ENCODE data around the gene GPR21. TPM values are rescaled to one million over a fixed set of nuclear protein-coding genes. Genes with fewer than 3 reads are reported as not detected.

GPR21 gene
- total and polyA plus RNA-seq, 2 donors (not counting 3 experiments of a cell fraction or from before 2014, with no cell fraction given), result 0.36 to 2.7 TPM

GRCh38 chr9:123073991-123074422, 40.5 kb downstream of the GPR21 start:
- Histone ChIP-seq H3K4me1 (ENCODE audit: control insufficient read depth, extremely low read depth, insufficient read depth, low read length) (peaks cover 5% of the 10 kb centered on the region), H3K9me3 (replicated peaks; ENCODE audit: control insufficient read depth, insufficient read depth, low read length) (no peaks in the 10 kb centered on the region), H3K79me2 (ENCODE audit: control insufficient read depth, insufficient read depth, low read length) (no peaks in the 10 kb centered on the region), H3K4me3 (replicated peaks in 1 of 3; ENCODE audit: insufficient read depth in 1 of 3, low read depth in 1 of 3, low read length in 3 of 3) (no peak overlapping the region), H3K9ac (replicated peaks; ENCODE audit: extremely low read depth, insufficient read depth, low read length) (no peak overlapping the region), H3K27me3 (ENCODE audit: control insufficient read depth in 2 of 2, insufficient read depth in 2 of 2, low read length in 2 of 2) (no peaks in the 10 kb centered on the region), H4K20me1 (replicated peaks; ENCODE audit: control insufficient read depth, extremely low read depth, insufficient read depth, low read length) (no peaks in the 10 kb centered on the region), H2AFZ (ENCODE audit: low read depth, low read length) (no peak overlapping the region), H3K9me1 (replicated peaks; ENCODE audit: control insufficient read depth, extremely low read depth, insufficient read depth, low read length) (no peaks in the 10 kb centered on the region), H3K4me2 (ENCODE audit: insufficient read depth, low read length) (no peak overlapping the region), H3K27ac (ENCODE audit: insufficient read depth, low read depth, low read length) (no peak overlapping the region), H3K36me3 (ENCODE audit: control insufficient read depth in 2 of 2, extremely low read depth in 1 of 2, insufficient read depth in 2 of 2, low read length in 2 of 2) (peaks cover 2% of the 10 kb centered on the region in 2 experiments)
- no TSS peak for BruUV-seq (replicated peaks)
- dilution Hi-C loops (cut with MboI; ENCODE audit: extremely low pct_ligation_motif_present, low sequenced_read_pairs) (no loop called here), intact Hi-C loops (cut with micrococcal nuclease) (no loop called here)
- CTCF ChIA-PET, result interaction anchor here (1.0 to 2.2 kb wide), 7 partner anchors 13 to 576 kb away, joined by 3 to 9 read pairs (median 3); no protein-coding TSS in a partner anchor
- TF ChIP-seq CTCF (IDR thresholded peaks at IDR 0.05; ENCODE audit: extremely low read depth in 1 of 2, insufficient read depth in 1 of 2, low read depth in 1 of 2, low read length in 2 of 2) (peak in 1 of 2 donors; percentile 7), MAX (IDR thresholded peaks at IDR 0.05; ENCODE audit: insufficient read depth, insufficient read length) (no peak)
- FAIRE-seq, result no peak
- peak; percentile 56 for DNase-seq (ENCODE audit: low read depth, low spot score)
- POLR2A ChIA-PET, result no interaction called here

- DNase-seq (ENCODE audit: low read depth, low spot score) (no peak), FAIRE-seq (no peak)
- ChIA-PET POLR2A (no interaction called here), CTCF (interaction anchor here (1.0 to 2.2 kb wide), 5 partner anchors 14 to 275 kb away, joined by 3 to 9 read pairs (median 3); no protein-coding TSS in a partner anchor)
- Histone ChIP-seq H3K9ac (replicated peaks; ENCODE audit: extremely low read depth, insufficient read depth, low read length) (no peak overlapping the region), H3K4me2 (ENCODE audit: insufficient read depth, low read length) (no peak overlapping the region), H3K27ac (ENCODE audit: insufficient read depth, low read depth, low read length) (no peak overlapping the region), H3K4me1 (ENCODE audit: control insufficient read depth, extremely low read depth, insufficient read depth, low read length) (peaks cover 4% of the 10 kb centered on the region), H3K9me1 (replicated peaks; ENCODE audit: control insufficient read depth, extremely low read depth, insufficient read depth, low read length) (no peaks in the 10 kb centered on the region), H3K27me3 (ENCODE audit: control insufficient read depth in 2 of 2, insufficient read depth in 2 of 2, low read length in 2 of 2) (no peaks in the 10 kb centered on the region), H4K20me1 (replicated peaks; ENCODE audit: control insufficient read depth, extremely low read depth, insufficient read depth, low read length) (no peaks in the 10 kb centered on the region), H3K4me3 (replicated peaks in 1 of 3; ENCODE audit: insufficient read depth in 1 of 3, low read depth in 1 of 3, low read length in 3 of 3) (no peak overlapping the region), H3K79me2 (ENCODE audit: control insufficient read depth, insufficient read depth, low read length) (no peaks in the 10 kb centered on the region), H2AFZ (ENCODE audit: low read depth, low read length) (no peak overlapping the region), H3K9me3 (replicated peaks; ENCODE audit: control insufficient read depth, insufficient read depth, low read length) (no peaks in the 10 kb centered on the region), H3K36me3 (ENCODE audit: control insufficient read depth in 2 of 2, extremely low read depth in 1 of 2, insufficient read depth in 2 of 2, low read length in 2 of 2) (peaks cover 2% of the 10 kb centered on the region in 2 experiments)
- dilution Hi-C loops (cut with MboI; ENCODE audit: extremely low pct_ligation_motif_present, low sequenced_read_pairs), result no loop called here
- TF ChIP-seq MAX (IDR thresholded peaks at IDR 0.05; ENCODE audit: insufficient read depth, insufficient read length) (no peak), MYC (IDR thresholded peaks at IDR 0.05; ENCODE audit: low read depth, low read length) (no peak), JUN (IDR thresholded peaks at IDR 0.05; ENCODE audit: borderline replicate concordance, insufficient read depth, insufficient read length, low read depth) (no peak), POLR2A (IDR thresholded peaks at IDR 0.05; ENCODE audit: low read depth, low read length) (no peak), FOS (IDR thresholded peaks at IDR 0.05; ENCODE audit: borderline replicate concordance, insufficient read depth, low read length) (no peak), GATA2 (IDR thresholded peaks at IDR 0.05; ENCODE audit: insufficient read depth, insufficient read length, low read depth, low read length) (no peak), POLR2AphosphoS5 (IDR thresholded peaks at IDR 0.05; ENCODE audit: insufficient read depth, low read depth, low read length) (no peak), CTCF (IDR thresholded peaks at IDR 0.05; ENCODE audit: extremely low read depth in 1 of 2, insufficient read depth in 1 of 2, low read depth in 1 of 2, low read length in 2 of 2) (no peak), EZH2 (IDR thresholded peaks at IDR 0.05; ENCODE audit: borderline replicate concordance, low read depth, low read length, severe bottlenecking) (no peak)
- intact Hi-C loops (cut with micrococcal nuclease), result no loop called here
- BruUV-seq (replicated peaks), result no TSS peak
Measured at GRCh38 chr9:123074628-123075027, 41.2 kb downstream of the GPR21 start.

Measured in endothelial cell of umbilical vein (primary cell).